ENCODE measurements around the gene PGM5.

GRCh38 chr9:68455451-68455850 lies 99.0 kb downstream of the PGM5 start:
- TF ChIP-seq CTCF (IDR thresholded peaks at IDR 0.05; ENCODE audit: low read length) (no peak), EZH2 (IDR thresholded peaks at IDR 0.05; ENCODE audit: borderline replicate concordance, low read length) (no peak)
